CD4-positive, alpha-beta T cell treated with Interleukin-21 for 1 hour (primary cell): ENCODE data around the gene TASP1.
A peak's percentile ranks its signal among the peaks of the same experiment; 100 is the strongest.
"Not testable (repeated sequence)": the region's sequence is repeated elsewhere in the genome, so short reads cannot be mapped to it uniquely, and the experiment has no call there.

ENCODE experiments used
- DNase-seq: peaks from one replicate; pipeline ENCODE4 v3.0.0-alpha.2; 2020

Gene TASP1

GRCh38 chr20:13638496-13639149, at the start of gene TASP1:
Gene TASP1, minus strand, starts transcription at chr20:13638932. Its CDS starts 8,854 bp downstream, at chr20:13630078.
- peak; percentile 98 for DNase-seq

GRCh38 chr20:13687815-13688214, 49.1 kb upstream of the TASP1 start:
- DNase-seq, result no peak

DNA sequence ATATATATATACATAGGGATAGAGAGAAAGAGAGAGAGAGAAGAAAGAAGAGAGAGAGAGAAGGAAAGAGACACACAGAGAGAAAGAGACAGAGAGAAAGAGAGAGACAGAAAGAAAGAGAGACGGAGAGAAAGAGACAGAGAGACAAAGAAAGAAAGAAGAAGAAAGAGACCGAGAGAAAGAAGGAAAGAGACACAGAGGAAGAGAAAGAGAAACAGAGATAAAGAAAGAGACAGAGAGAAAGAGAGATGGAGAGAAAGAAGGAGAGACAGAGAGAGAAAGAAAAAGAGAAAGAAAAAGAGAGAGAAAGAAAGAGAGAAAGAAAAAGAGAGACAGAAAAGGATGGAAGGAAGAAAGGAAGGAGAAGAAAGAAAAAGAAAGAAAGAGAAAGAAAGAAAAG, 46.9 kb upstream of the TASP1 start:
- DNase-seq, result no peak

DNA sequence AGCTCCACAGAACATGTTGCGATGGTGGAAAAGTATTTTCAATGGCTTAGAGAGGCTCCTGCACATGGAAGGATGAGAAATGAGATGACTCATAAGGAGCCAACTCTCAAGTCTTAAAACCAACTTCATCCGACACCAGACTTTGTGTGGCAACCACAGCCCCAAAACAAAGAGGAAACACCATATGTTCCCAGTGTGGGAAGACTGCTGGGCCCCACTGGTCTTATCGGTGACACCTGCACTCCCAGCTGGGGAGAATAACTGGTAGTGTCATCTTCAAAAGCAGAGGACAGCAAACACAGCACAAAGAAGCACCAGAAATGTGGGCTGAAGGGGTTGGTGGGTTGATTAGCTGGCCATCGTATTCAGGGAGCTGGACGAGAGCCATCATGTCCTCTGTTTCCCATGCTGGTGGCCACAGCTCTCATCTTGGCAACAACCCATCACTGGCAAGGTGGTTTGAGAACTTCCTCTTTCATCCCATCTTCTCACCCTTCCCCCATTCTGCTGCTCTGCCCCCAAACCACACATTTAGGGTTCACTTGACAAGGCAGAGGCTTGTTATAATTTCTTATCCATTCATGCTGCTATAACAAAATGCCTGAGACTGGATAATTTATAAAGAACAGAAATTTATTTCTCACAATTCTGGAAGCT, 46.0 kb upstream of the TASP1 start:
- no peak for DNase-seq

DNA sequence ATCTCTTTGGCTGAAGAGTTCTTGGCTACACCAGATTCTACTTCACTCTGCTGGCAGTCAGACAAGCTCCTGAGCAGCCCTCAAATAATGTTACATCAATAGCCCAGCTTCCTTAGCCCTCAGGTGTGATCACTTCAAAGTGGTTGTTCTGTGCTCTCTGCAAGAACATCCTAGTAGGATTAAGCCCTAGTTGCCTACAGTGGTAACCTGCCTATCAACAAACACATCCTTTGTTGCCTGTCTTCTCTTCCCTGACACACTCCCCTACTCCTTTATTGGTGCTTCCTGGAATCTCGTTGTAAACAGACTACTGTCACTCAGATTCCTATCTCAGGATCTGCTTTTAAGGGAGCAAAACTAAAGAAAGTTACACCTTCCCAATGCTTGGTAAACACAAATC, 45.1 kb upstream of the TASP1 start:
- no peak for DNase-seq

GRCh38 chr20:13681248-13682125, 42.8 kb upstream of the TASP1 start:
- DNase-seq, result no peak

GRCh38 chr20:13678944-13679343, 40.2 kb upstream of the TASP1 start:
- DNase-seq, result no peak

- DNase-seq, result no peak
Observed at GRCh38 chr20:13677241-13677640, 38.5 kb upstream of the TASP1 start.

- no peak for DNase-seq
Observed at GRCh38 chr20:13676682-13677081, 38.0 kb upstream of the TASP1 start.

- no peak for DNase-seq
Observed at GRCh38 chr20:13672690-13673089, 34.0 kb upstream of the TASP1 start.

GRCh38 chr20:13671916-13672378, 33.2 kb upstream of the TASP1 start:
- DNase-seq, result no peak

GRCh38 chr20:13671512-13671911, 32.8 kb upstream of the TASP1 start:
- DNase-seq, result no peak

DNA sequence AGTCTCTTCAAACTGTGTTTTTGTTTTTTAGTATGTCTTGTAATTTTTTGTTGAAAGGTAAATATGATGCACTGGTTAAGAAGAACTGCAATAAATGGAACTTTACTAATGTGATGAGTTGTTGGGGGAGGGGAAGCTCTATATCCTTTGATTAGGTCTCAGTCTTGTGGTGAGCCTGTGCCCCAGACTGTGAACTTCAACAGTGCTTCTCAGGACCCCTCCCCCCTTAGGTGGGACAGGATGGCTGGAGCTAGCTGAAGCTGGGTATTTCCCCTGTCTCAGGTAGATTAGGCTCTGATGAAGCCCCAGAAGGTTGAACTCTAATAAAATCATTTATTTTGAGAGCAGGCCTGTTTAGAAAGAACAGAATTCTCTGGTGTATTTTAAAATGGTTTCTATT, 31.4 kb upstream of the TASP1 start:
- DNase-seq, result no peak

- DNase-seq, result no peak
Observed at GRCh38 chr20:13665709-13666395, 27.1 kb upstream of the TASP1 start.

GRCh38 chr20:13661070-13661685, 22.4 kb upstream of the TASP1 start:
- no peak for DNase-seq

DNA sequence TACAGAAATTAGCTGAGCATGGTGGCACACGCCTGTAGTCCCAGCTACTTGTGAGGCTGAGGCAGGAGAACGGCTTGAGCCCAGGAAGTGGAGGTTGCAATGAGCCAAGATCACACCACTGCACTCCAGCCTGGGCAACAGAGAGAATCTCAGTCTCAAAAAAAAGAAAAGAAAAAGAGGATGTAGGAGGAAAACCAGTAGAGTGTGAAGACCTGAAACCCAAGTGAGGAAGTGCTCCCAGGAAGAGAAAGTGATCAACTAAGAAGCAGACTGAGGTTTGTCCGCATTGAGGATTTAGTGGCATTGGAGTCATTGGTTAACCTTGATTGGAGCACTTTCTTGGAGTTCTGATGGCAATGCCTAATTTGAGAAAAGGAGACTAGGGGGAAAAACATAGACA, 20.6 kb upstream of the TASP1 start:
- DNase-seq, result no peak

DNA sequence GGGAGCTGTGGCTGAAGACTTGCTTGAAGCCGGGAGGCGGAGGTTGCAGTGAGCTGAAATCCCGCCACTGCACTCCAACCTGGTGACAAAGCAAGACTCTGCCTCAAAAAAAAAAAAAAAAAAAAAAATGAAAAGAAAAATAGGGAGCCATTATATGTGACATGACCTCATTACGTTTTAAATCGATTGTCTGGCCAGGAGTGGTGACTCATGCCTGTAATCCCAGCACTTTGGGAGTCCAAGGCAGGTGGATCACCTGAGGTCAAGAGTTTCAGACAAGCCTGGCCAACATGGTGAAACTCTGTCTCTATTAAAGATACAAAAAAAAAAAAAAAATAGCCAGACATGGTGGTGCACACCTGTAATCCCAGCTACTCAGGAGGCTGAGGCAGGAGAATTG, 19.3 kb upstream of the TASP1 start:
- not testable (repeated sequence) for DNase-seq

- DNase-seq, result no peak
Observed at GRCh38 chr20:13656721-13657368, 18.1 kb upstream of the TASP1 start.

- no peak for DNase-seq
Observed at GRCh38 chr20:13654463-13655023, 15.8 kb upstream of the TASP1 start.

- no peak for DNase-seq
Observed at GRCh38 chr20:13650474-13650873, 11.7 kb upstream of the TASP1 start.
